GM23248 (cell line): ENCODE data around the gene AICDA. TPM values are rescaled to one million over a fixed set of nuclear protein-coding genes. Genes with fewer than 3 reads are reported as not detected.
"Not testable (repeated sequence)": the region's sequence is repeated elsewhere in the genome, so short reads cannot be mapped to it uniquely, and the experiment has no call there.

Experiments
- DNase-seq: peaks from one replicate; pipeline ENCODE4 v3.0.0-alpha.2; 2015
- H2AFZ ChIP-seq: fragments of 200-600 bp; sonication (generic); 2 replicates; pipeline ENCODE4 v1.6.1; 2016; ENCODE audit warnings: antibody characterized with exemption
- H3F3A ChIP-seq: fragments of 200-600 bp; sonication (generic); 2 replicates; pipeline ENCODE4 v1.6.1; 2016; ENCODE audit warnings: mild to moderate bottlenecking, antibody characterized with exemption, mixed run types; ENCODE audit not compliant: insufficient read depth
- H3K27ac ChIP-seq: fragments of 200-600 bp; sonication (generic); 2 replicates; pipeline ENCODE4 v1.5.1; 2016; ENCODE audit warnings: mild to moderate bottlenecking
- H3K27me3 ChIP-seq: fragments of 200-600 bp; sonication (generic); replicated peaks from 2 replicates; pipeline ENCODE4 v1.6.1; 2016; ENCODE audit warnings: mild to moderate bottlenecking; ENCODE audit not compliant: insufficient read depth
- H3K36me3 ChIP-seq: fragments of 200-600 bp; sonication (generic); 2 replicates; pipeline ENCODE4 v1.6.1; 2016; ENCODE audit warnings: low read depth, mild to moderate bottlenecking
- H3K4me1 ChIP-seq: fragments of 200-600 bp; sonication (generic); 2 replicates; pipeline ENCODE4 v1.6.1; 2016; ENCODE audit warnings: mild to moderate bottlenecking; ENCODE audit not compliant: insufficient read depth
- H3K4me2 ChIP-seq: fragments of 200-600 bp; sonication (generic); one replicate; pipeline ENCODE4 v1.6.1; 2016; ENCODE audit warnings: mild to moderate bottlenecking; ENCODE audit not compliant: unreplicated experiment
- H3K4me3 ChIP-seq: fragments of 200-600 bp; sonication (generic); 2 replicates; pipeline ENCODE4 v1.5.1; 2016; ENCODE audit warnings: mild to moderate bottlenecking
- H3K79me2 ChIP-seq: fragments of 200-600 bp; sonication (generic); 2 replicates; pipeline ENCODE4 v1.6.1; 2016; ENCODE audit warnings: mild to moderate bottlenecking; ENCODE audit not compliant: insufficient read depth
- H3K9ac ChIP-seq: fragments of 200-600 bp; sonication (generic); 2 replicates; pipeline ENCODE4 v1.6.1; 2016; ENCODE audit warnings: mild to moderate bottlenecking
- H3K9me2 ChIP-seq: fragments of 200-600 bp; sonication (generic); 2 replicates; pipeline ENCODE4 v1.6.1; 2016; ENCODE audit warnings: mixed run types, mild to moderate bottlenecking, moderate library complexity; ENCODE audit not compliant: insufficient read depth
- H3K9me3 ChIP-seq: fragments of 200-600 bp; sonication (generic); one replicate; pipeline ENCODE4 v1.6.1; 2017; ENCODE audit warnings: low read depth
- H4K20me1 ChIP-seq: fragments of 200-600 bp; sonication (generic); 2 replicates; pipeline ENCODE4 v1.6.0; 2016; ENCODE audit not compliant: insufficient read depth
- EZH2 ChIP-seq: fragments of 200-600 bp; sonication (generic); IDR thresholded peaks from 2 replicates; pipeline ENCODE4 v1.6.1; 2018; ENCODE audit warnings: antibody characterized with exemption, mild to moderate bottlenecking; ENCODE audit not compliant: insufficient read depth, poor library complexity, severe bottlenecking
- EZH2phosphoT487 ChIP-seq: fragments of 200-600 bp; sonication (generic); IDR thresholded peaks from 2 replicates; pipeline ENCODE4 v1.6.1; 2018; ENCODE audit warnings: antibody characterized with exemption, moderate library complexity, mild to moderate bottlenecking, low read depth; ENCODE audit not compliant: insufficient read depth
- WGBS, 2 experiments: methylation state at CpG; one replicate each; pipeline ENCODE4 v1.1.6; 2015 to 2017; ENCODE audit warnings: low lambda C conversion rate in 2 of 2, low coverage in 1 of 2; ENCODE audit errors: missing lambda C conversion rate in 2 of 2; 5-methylcytosine and 5-hydroxymethylcytosine counted together
- in situ Hi-C: fragments of 300-500 bp; cut with MboI; formaldehyde crosslinking; loops from 2 replicates; pipeline ENCODE4 v1.15.0; 2020
- polyA plus RNA-seq: library from polyadenylated mRNA; unstranded; fragments of >200 nt; fragmentation: Nextera tagmentation; extraction: Ambion mirVana; gene quantifications from 2 replicates; pipeline ENCODE4 v1.2.1, GENCODE V29; 2016
- total RNA-seq: library from RNA; depleted of rRNA; stranded (reverse); fragments of >200 nt; shearing (Covaris generic); gene quantifications from 2 replicates; pipeline ENCODE4 v1.2.3, GENCODE V29; 2014

The AICDA gene
- total and polyA plus RNA-seq, 2 experiments from 2014 or later: not detected

- H3K4me2 ChIP-seq: no peak overlapping the region
- H3F3A ChIP-seq: no peaks in the 10 kb centered on the region
- TF ChIP-seq EZH2phosphoT487 (no peak), EZH2 (no peak)
- 45 to 50% methylated on average over 7 of the region's 7 CpGs for WGBS, 2 experiments
- no peaks in the 10 kb centered on the region for H3K4me1 ChIP-seq
- no peaks in the 10 kb centered on the region for H3K36me3 ChIP-seq
- no peaks in the 10 kb centered on the region for H3K9me3 ChIP-seq
- H3K79me2 ChIP-seq: no peaks in the 10 kb centered on the region
- no peaks in the 10 kb centered on the region for H3K9me2 ChIP-seq
- no peak overlapping the region for H3K4me3 ChIP-seq
- no peaks in the 10 kb centered on the region; the same call in 1 of the 2 replicates for H3K27me3 ChIP-seq
- no peaks in the 10 kb centered on the region for H4K20me1 ChIP-seq
- no peak for DNase-seq
- no peak overlapping the region for H3K27ac ChIP-seq
- in situ Hi-C loops: no loop called here
- H3K9ac ChIP-seq: no peak overlapping the region
- H2AFZ ChIP-seq: no peak overlapping the region
These were observed 23.0 kb downstream of the AICDA start for GRCh38 chr12:8589679-8590078.

- H3K36me3 ChIP-seq, in situ Hi-C loops, H3K79me2 ChIP-seq, H4K20me1 ChIP-seq, H3K4me2 ChIP-seq, H3K27me3 ChIP-seq, H3K9ac ChIP-seq, H3K4me3 ChIP-seq, H2AFZ ChIP-seq, DNase-seq, H3K27ac ChIP-seq, H3F3A ChIP-seq, H3K9me3 ChIP-seq, H3K9me2 ChIP-seq, H3K4me1 ChIP-seq: not testable (repeated sequence)
- 70 to 75% methylated on average over 13 of the region's 13 CpGs for WGBS, 2 experiments
These were observed 28.2 kb downstream of the AICDA start for GRCh38 chr12:8584478-8584877.

GRCh38 chr12:8584004-8584403, 28.7 kb downstream of the AICDA start:
- Histone ChIP-seq H3K27ac (no peak overlapping the region), H4K20me1 (no peaks in the 10 kb centered on the region), H3F3A (no peaks in the 10 kb centered on the region), H3K79me2 (no peaks in the 10 kb centered on the region), H3K9ac (no peak overlapping the region), H2AFZ (no peak overlapping the region), H3K9me3 (no peaks in the 10 kb centered on the region), H3K4me2 (no peak overlapping the region), H3K36me3 (no peaks in the 10 kb centered on the region), H3K27me3 (no peaks in the 10 kb centered on the region), H3K4me3 (no peak overlapping the region), H3K9me2 (no peaks in the 10 kb centered on the region), H3K4me1 (no peaks in the 10 kb centered on the region)
- TF ChIP-seq EZH2 (no peak), EZH2phosphoT487 (no peak)
- 7% methylated on average over 7 of the region's 7 CpGs for WGBS, 2 experiments
- no peak for DNase-seq
- in situ Hi-C loops: no loop called here

GRCh38 chr12:8581098-8581784, 31.4 kb downstream of the AICDA start:
- Histone ChIP-seq H3K4me2 (no peak overlapping the region), H3K9ac (no peak overlapping the region), H3F3A (no peaks in the 10 kb centered on the region), H4K20me1 (no peaks in the 10 kb centered on the region), H3K9me3 (no peaks in the 10 kb centered on the region), H3K4me3 (no peak overlapping the region), H3K36me3 (no peaks in the 10 kb centered on the region), H3K27me3 (0 out of 2 replicates have a peak, but pooled peaks cover 6% of the 10 kb centered on the region), H2AFZ (no peak overlapping the region), H3K27ac (no peak overlapping the region), H3K9me2 (no peaks in the 10 kb centered on the region), H3K4me1 (no peaks in the 10 kb centered on the region), H3K79me2 (no peaks in the 10 kb centered on the region)
- 59% methylated on average over 9 of the region's 9 CpGs for WGBS, 2 experiments
- no peak for DNase-seq
- in situ Hi-C loops: no loop called here
- TF ChIP-seq EZH2 (no peak), EZH2phosphoT487 (no peak)

DNA sequence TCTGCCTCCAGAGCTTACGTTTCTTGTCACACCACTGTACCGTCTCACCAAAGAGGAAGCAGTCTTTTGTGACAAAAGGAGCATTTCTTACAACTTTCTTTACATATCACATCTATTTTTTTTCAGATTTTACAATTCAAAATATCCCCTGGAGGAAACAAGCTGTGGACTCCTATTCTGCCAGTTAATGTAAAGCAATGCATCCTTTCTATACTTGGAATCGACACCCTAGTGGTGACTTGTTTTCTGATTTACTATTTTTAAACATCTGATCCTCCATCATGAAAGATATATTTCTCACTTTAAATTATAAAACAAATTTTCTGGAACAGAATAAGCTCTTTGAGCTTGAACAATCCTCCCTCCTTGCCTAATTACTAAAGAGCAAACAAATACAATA, 34.8 kb downstream of the AICDA start:
- Histone ChIP-seq H4K20me1 (no peaks in the 10 kb centered on the region), H3K9me3 (no peaks in the 10 kb centered on the region), H3K4me3 (no peak overlapping the region), H3K36me3 (no peaks in the 10 kb centered on the region), H3K9me2 (no peaks in the 10 kb centered on the region), H2AFZ (no peak overlapping the region), H3K4me2 (no peak overlapping the region), H3K79me2 (no peaks in the 10 kb centered on the region), H3K4me1 (no peaks in the 10 kb centered on the region), H3K9ac (no peak overlapping the region), H3F3A (no peaks in the 10 kb centered on the region), H3K27me3 (0 out of 2 replicates have a peak, but pooled peaks cover 6% of the 10 kb centered on the region), H3K27ac (no peak overlapping the region)
- WGBS, 2 experiments: 42 to 47% methylated on average over 3 of the region's 3 CpGs
- no peak for TF ChIP-seq EZH2
- TF ChIP-seq EZH2phosphoT487: no peak
- no peak for DNase-seq
- in situ Hi-C loops: no loop called here
